ENCODE data around the gene SLC25A42. TPM values are rescaled to one million over a fixed set of nuclear protein-coding genes. Genes with fewer than 3 reads are reported as not detected.

Gene SLC25A42
- total and polyA plus RNA-seq, 2 of the 13 experiments (the other 11 are each of a cell fraction or from before 2014, with no cell fraction given): 12.8 to 18.3 TPM

DNA sequence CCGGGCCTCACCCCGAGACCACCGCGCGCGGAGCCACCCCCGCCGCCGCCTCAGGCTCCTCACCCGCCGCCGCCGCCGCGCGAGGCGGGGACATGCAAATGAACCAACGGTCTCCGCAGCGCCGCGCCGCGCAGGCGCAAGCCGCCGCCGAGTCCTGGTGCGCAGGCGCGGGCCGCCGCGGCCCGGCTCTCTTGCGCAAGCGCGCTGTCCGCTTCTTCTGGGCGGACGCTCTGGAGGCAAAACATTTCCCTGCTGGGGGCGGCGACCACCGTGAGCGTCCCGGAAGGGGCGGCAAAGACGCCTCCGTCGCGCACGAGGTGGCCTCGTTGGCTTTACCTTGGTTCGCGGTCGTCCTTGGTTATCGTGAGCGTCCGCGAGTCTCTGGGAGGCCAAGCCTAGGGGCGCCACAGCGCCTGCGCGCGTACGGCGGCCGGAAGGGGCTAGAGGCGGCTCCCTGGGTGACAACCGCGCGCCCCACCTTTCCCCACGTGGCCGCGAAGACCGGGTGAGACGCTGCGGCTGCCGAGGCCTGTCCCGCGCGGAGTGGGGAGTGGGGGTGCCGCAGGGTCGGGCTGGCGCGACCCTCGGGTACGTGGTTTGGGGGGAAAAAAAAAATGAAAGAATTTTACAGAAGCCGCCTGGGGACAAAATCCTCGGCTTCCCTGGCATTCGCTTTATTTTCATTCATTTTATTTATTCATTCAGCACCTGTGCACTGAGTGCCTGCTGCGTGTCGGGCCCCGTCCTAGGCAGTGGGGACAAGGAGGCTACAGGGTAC, 30.2 kb upstream of the SLC25A42 start, which contains the start of the genes ARMC6 and SUGP2 (continued):
- TF ChIP-seq ZNF850 (CRISPR knock-in tag; conservative IDR thresholded peaks at IDR 0.05) (0 out of 2 replicates have a peak, but pooled peaks have one; percentile 30), ZNF558 (CRISPR knock-in tag; IDR thresholded peaks at IDR 0.05; ENCODE audit: borderline replicate concordance) (peak; percentile 89; the same call in 1 of the 2 replicates), ZFP36L1 (CRISPR knock-in tag; IDR thresholded peaks at IDR 0.05) (peak; percentile 65; the same call in 1 of the 2 replicates), PPARG (CRISPR knock-in tag; conservative IDR thresholded peaks at IDR 0.05) (no peak), TRIM24 (CRISPR knock-in tag; IDR thresholded peaks at IDR 0.05) (no peak), ELF3 (CRISPR knock-in tag; IDR thresholded peaks at IDR 0.05) (no peak), FOXA3 (CRISPR knock-in tag; IDR thresholded peaks at IDR 0.05) (no peak), MAZ (IDR thresholded peaks at IDR 0.05; ENCODE audit: borderline replicate concordance, low read depth, low read length) (peak; percentile 43; the same call in 1 of the 2 replicates), MAZ (CRISPR knock-in tag; IDR thresholded peaks at IDR 0.05; ENCODE audit: low read depth) (peak; percentile 88), KAT2B (IDR thresholded peaks at IDR 0.05; ENCODE audit: borderline replicate concordance, low read depth, low read length) (no peak), ZBTB7A (CRISPR knock-in tag; IDR thresholded peaks at IDR 0.05) (no peak; the same call in 1 of the 2 replicates), PAX8 (CRISPR knock-in tag; IDR thresholded peaks at IDR 0.05; ENCODE audit: borderline replicate concordance) (0 out of 2 replicates have a peak, but pooled peaks have one; percentile 24), SMARCC2 (IDR thresholded peaks at IDR 0.05) (no peak), ZFX (CRISPR knock-in tag; IDR thresholded peaks at IDR 0.05; ENCODE audit: low read depth) (peak; percentile 91), ZNF383 (CRISPR knock-in tag; IDR thresholded peaks at IDR 0.05; ENCODE audit: borderline replicate concordance) (no peak), SMAD1 (CRISPR knock-in tag; IDR thresholded peaks at IDR 0.05; ENCODE audit: borderline replicate concordance, low read depth) (peak; percentile 91; the same call in 1 of the 2 replicates), ZBTB49 (CRISPR knock-in tag; IDR thresholded peaks at IDR 0.05; ENCODE audit: borderline replicate concordance) (0 out of 2 replicates have a peak, but pooled peaks have one; percentile 63)
- TF ChIP-seq, protein P1, sequence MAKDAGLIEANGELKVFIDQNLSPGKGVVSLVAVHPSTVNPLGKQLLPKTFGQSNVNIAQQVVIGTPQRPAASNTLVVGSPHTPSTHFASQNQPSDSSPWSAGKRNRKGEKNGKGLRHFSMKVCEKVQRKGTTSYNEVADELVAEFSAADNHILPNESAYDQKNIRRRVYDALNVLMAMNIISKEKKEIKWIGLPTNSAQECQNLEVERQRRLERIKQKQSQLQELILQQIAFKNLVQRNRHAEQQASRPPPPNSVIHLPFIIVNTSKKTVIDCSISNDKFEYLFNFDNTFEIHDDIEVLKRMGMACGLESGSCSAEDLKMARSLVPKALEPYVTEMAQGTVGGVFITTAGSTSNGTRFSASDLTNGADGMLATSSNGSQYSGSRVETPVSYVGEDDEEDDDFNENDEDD (CRISPR knock-in tag; IDR thresholded peaks at IDR 0.05; ENCODE audit: borderline replicate concordance): peak; percentile 98
- TF ChIP-seq, protein P2, sequence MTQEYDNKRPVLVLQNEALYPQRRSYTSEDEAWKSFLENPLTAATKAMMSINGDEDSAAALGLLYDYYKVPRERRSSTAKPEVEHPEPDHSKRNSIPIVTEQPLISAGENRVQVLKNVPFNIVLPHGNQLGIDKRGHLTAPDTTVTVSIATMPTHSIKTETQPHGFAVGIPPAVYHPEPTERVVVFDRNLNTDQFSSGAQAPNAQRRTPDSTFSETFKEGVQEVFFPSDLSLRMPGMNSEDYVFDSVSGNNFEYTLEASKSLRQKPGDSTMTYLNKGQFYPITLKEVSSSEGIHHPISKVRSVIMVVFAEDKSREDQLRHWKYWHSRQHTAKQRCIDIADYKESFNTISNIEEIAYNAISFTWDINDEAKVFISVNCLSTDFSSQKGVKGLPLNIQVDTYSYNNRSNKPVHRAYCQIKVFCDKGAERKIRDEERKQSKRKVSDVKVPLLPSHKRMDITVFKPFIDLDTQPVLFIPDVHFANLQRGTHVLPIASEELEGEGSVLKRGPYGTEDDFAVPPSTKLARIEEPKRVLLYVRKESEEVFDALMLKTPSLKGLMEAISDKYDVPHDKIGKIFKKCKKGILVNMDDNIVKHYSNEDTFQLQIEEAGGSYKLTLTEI (CRISPR knock-in tag; conservative IDR thresholded peaks at IDR 0.05): no peak; the same call in 1 of the 2 replicates
- TF ChIP-seq, protein P3, sequence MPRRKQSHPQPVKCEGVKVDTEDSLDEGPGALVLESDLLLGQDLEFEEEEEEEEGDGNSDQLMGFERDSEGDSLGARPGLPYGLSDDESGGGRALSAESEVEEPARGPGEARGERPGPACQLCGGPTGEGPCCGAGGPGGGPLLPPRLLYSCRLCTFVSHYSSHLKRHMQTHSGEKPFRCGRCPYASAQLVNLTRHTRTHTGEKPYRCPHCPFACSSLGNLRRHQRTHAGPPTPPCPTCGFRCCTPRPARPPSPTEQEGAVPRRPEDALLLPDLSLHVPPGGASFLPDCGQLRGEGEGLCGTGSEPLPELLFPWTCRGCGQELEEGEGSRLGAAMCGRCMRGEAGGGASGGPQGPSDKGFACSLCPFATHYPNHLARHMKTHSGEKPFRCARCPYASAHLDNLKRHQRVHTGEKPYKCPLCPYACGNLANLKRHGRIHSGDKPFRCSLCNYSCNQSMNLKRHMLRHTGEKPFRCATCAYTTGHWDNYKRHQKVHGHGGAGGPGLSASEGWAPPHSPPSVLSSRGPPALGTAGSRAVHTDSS (CRISPR knock-in tag; conservative IDR thresholded peaks at IDR 0.05): no peak
- TF ChIP-seq, protein P4, sequence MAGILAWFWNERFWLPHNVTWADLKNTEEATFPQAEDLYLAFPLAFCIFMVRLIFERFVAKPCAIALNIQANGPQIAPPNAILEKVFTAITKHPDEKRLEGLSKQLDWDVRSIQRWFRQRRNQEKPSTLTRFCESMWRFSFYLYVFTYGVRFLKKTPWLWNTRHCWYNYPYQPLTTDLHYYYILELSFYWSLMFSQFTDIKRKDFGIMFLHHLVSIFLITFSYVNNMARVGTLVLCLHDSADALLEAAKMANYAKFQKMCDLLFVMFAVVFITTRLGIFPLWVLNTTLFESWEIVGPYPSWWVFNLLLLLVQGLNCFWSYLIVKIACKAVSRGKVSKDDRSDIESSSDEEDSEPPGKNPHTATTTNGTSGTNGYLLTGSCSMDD (CRISPR knock-in tag; IDR thresholded peaks at IDR 0.05): no peak

Measured in HepG2 (cell line).